Activated T-cell treated with anti-CD3 and anti-CD28 coated beads, Interleukin-2, amount 50 U/mL, for 72 hours (primary cell): ENCODE results near the gene DBNDD2. TPM values are rescaled to one million over a fixed set of nuclear protein-coding genes. Genes with fewer than 3 reads are reported as not detected.

Experiments used
- ATAC-seq, 2 donors: fragments of 150-1000 bp; cut with Tn5 transposase; replicated peaks in 1 of 2; 2 replicates each; pipeline ENCODE4 v1.10.0; 2021; ENCODE audit warnings: moderate library complexity in 2 of 2, mild to moderate bottlenecking in 1 of 2
- DNase-seq, 2 donors: peaks; one replicate each; pipeline ENCODE4 v3.0.0; 2021 to 2022; ENCODE audit warnings: mixed read lengths in 1 of 2
- H3K27ac Mint-ChIP-seq: one replicate; pipeline ENCODE4 v1.8.0; 2022; ENCODE audit warnings: mild to moderate bottlenecking, moderate library complexity, mixed read lengths
- H3K27me3 Mint-ChIP-seq: one replicate; pipeline ENCODE4 v1.8.0; 2022; ENCODE audit warnings: low read depth, mixed read lengths
- H3K36me3 Mint-ChIP-seq, 2 donors: one replicate each; pipeline ENCODE4 v1.8.0; 2022; ENCODE audit warnings: mixed read lengths in 2 of 2, mild to moderate bottlenecking in 1 of 2; ENCODE audit not compliant: insufficient read depth in 2 of 2
- H3K4me1 Mint-ChIP-seq: one replicate; pipeline ENCODE4 v1.8.0; 2022; ENCODE audit warnings: low read depth, mixed read lengths
- H3K4me3 Mint-ChIP-seq, 2 donors: one replicate each; pipeline ENCODE4 v1.8.0; 2022; ENCODE audit warnings: mild to moderate bottlenecking in 2 of 2, mixed read lengths in 2 of 2, moderate library complexity in 2 of 2
- H3K9me3 Mint-ChIP-seq, 2 donors: one replicate each; pipeline ENCODE4 v1.8.0; 2022; ENCODE audit warnings: mixed read lengths in 2 of 2
- total RNA-seq, 2 donors: library from RNA; stranded (reverse); gene quantifications; one replicate each; pipeline ENCODE4 v1.2.3, GENCODE V29; 2022

DBNDD2 gene
- total RNA-seq, 2 donors from 2014 or later = 28.7 to 43.4 TPM

GRCh38 chr20:45394221-45395113 is 13.6 kb upstream of the DBNDD2 start:
- DNase-seq = no peak
- ATAC-seq = no peak
- Mint-ChIP-seq H3K27me3 (no peaks in the 10 kb centered on the region), H3K36me3 (peaks cover 0 to 2% of the 10 kb centered on the region in 2 donors), H3K4me3 (no peak overlapping the region), H3K27ac (no peak overlapping the region), H3K9me3 (no peaks in the 10 kb centered on the region), H3K4me1 (peaks cover 10% of the 10 kb centered on the region)

- H3K4me1 Mint-ChIP-seq = peaks cover 10% of the 10 kb centered on the region
- DNase-seq = no peak
- peaks cover 6 to 8% of the 10 kb centered on the region in 2 donors for H3K36me3 Mint-ChIP-seq
- H3K4me3 Mint-ChIP-seq = no peak overlapping the region
- no peak for ATAC-seq
- H3K27ac Mint-ChIP-seq = no peak overlapping the region
- peaks cover 1 to 2% of the 10 kb centered on the region in 2 donors for H3K9me3 Mint-ChIP-seq
- no peaks in the 10 kb centered on the region for H3K27me3 Mint-ChIP-seq
Observed at GRCh38 chr20:45395114-45395415, 13.0 kb upstream of the DBNDD2 start.

- Mint-ChIP-seq H3K27ac (no peak overlapping the region), H3K36me3 (peaks cover 19 to 27% of the 10 kb centered on the region in 2 donors)
Observed at GRCh38 chr20:45399018-45399417, 9.1 kb upstream of the DBNDD2 start.

GRCh38 chr20:45400346-45401031 is 7.6 kb upstream of the DBNDD2 start:
- peaks cover 21 to 27% of the 10 kb centered on the region in 2 donors for H3K36me3 Mint-ChIP-seq
- no peak overlapping the region for H3K27ac Mint-ChIP-seq
- H3K27me3 Mint-ChIP-seq = no peaks in the 10 kb centered on the region
- no peak overlapping the region for H3K4me3 Mint-ChIP-seq
- ATAC-seq (no peak), DNase-seq (no peak)
- peaks cover 18% of the 10 kb centered on the region for H3K4me1 Mint-ChIP-seq
- H3K9me3 Mint-ChIP-seq = peaks cover 10 to 12% of the 10 kb centered on the region in 2 donors

More at GRCh38 chr20:45399018-45399417, 9.1 kb upstream of the DBNDD2 start:
- DNase-seq (no peak), ATAC-seq (no peak)
- H3K4me3 Mint-ChIP-seq = no peak overlapping the region
- H3K27me3 Mint-ChIP-seq = no peaks in the 10 kb centered on the region
- H3K4me1 Mint-ChIP-seq = peaks cover 9% of the 10 kb centered on the region
- H3K9me3 Mint-ChIP-seq = peaks cover 10 to 12% of the 10 kb centered on the region in 2 donors

GRCh38 chr20:45402946-45403345 is 5.1 kb upstream of the DBNDD2 start:
- Mint-ChIP-seq H3K27ac (no peak overlapping the region), H3K27me3 (no peaks in the 10 kb centered on the region), H3K4me3 (no peak overlapping the region), H3K4me1 (peaks cover 29% of the 10 kb centered on the region), H3K36me3 (peaks cover 21 to 27% of the 10 kb centered on the region in 2 donors), H3K9me3 (peaks cover 10 to 12% of the 10 kb centered on the region in 2 donors)
- no peak for ATAC-seq
- DNase-seq = no peak

- Mint-ChIP-seq H3K4me1 (peaks cover 38% of the 10 kb centered on the region), H3K9me3 (peaks cover 10 to 12% of the 10 kb centered on the region in 2 donors), H3K36me3 (peaks cover 19 to 27% of the 10 kb centered on the region in 2 donors), H3K4me3 (peak overlapping the region; percentile 65 to 88), H3K27me3 (no peaks in the 10 kb centered on the region), H3K27ac (no peak overlapping the region)
- ATAC-seq (no peak), DNase-seq (no peak)
Observed at GRCh38 chr20:45404438-45404837, 3.7 kb upstream of the DBNDD2 start.

GRCh38 chr20:45405571-45406259 is 2.4 kb upstream of the DBNDD2 start:
- H3K9me3 Mint-ChIP-seq = peaks cover 8% of the 10 kb centered on the region in 2 donors
- peak in 1 of 2 donors; percentile 11 for DNase-seq

GRCh38 chr20:45406260-45407066 is 1.6 kb upstream of the DBNDD2 start:
- Mint-ChIP-seq H3K27me3 (no peaks in the 10 kb centered on the region), H3K27ac (no peak overlapping the region), H3K4me1 (peaks cover 38% of the 10 kb centered on the region), H3K36me3 (peaks cover 12 to 13% of the 10 kb centered on the region in 2 donors), H3K4me3 (peak overlapping the region; percentile 71 to 88), H3K9me3 (peaks cover 5 to 8% of the 10 kb centered on the region in 2 donors)
- DNase-seq (peak; percentile 57 to 67), ATAC-seq (peak; percentile 72)

More at GRCh38 chr20:45405571-45406259, 2.4 kb upstream of the DBNDD2 start:
- H3K27ac Mint-ChIP-seq = no peak overlapping the region
- ATAC-seq = peak in 1 of 2 donors; percentile 47
- no peaks in the 10 kb centered on the region for H3K27me3 Mint-ChIP-seq
- peaks cover 38% of the 10 kb centered on the region for H3K4me1 Mint-ChIP-seq
- H3K4me3 Mint-ChIP-seq = peak overlapping the region; percentile 71 to 88
- peaks cover 15 to 16% of the 10 kb centered on the region in 2 donors for H3K36me3 Mint-ChIP-seq

- H3K4me1 Mint-ChIP-seq = peaks cover 35% of the 10 kb centered on the region
- H3K36me3 Mint-ChIP-seq = peaks cover 6% of the 10 kb centered on the region in 2 donors
- H3K4me3 Mint-ChIP-seq = peak overlapping the region; percentile 71 to 88
- DNase-seq (peak; percentile 10 to 21), ATAC-seq (peak; percentile 11 to 36)
- no peak overlapping the region for H3K27ac Mint-ChIP-seq
- H3K9me3 Mint-ChIP-seq = peaks cover 1 to 2% of the 10 kb centered on the region in 2 donors
- H3K27me3 Mint-ChIP-seq = no peaks in the 10 kb centered on the region
Observed at GRCh38 chr20:45407067-45407745, 883 bp upstream of the DBNDD2 start.

GRCh38 chr20:45408646-45409213 is 641 bp downstream of the DBNDD2 start:
- no peak for DNase-seq
- ATAC-seq = no peak
- Mint-ChIP-seq H3K27ac (no peak overlapping the region), H3K36me3 (peaks cover 0 to 4% of the 10 kb centered on the region in 2 donors), H3K9me3 (no peaks in the 10 kb centered on the region), H3K27me3 (no peaks in the 10 kb centered on the region), H3K4me3 (peak overlapping the region in 1 of 2 donors; percentile 47), H3K4me1 (peaks cover 29% of the 10 kb centered on the region)

GRCh38 chr20:45409521-45410272 is 1.6 kb downstream of the DBNDD2 start:
- peaks cover 34% of the 10 kb centered on the region for H3K4me1 Mint-ChIP-seq
- H3K27ac Mint-ChIP-seq = no peak overlapping the region
- no peaks in the 10 kb centered on the region for H3K9me3 Mint-ChIP-seq
- H3K4me3 Mint-ChIP-seq = no peak overlapping the region
- no peak for ATAC-seq
- no peaks in the 10 kb centered on the region for H3K27me3 Mint-ChIP-seq
- no peak for DNase-seq
- peaks cover 0 to 4% of the 10 kb centered on the region in 2 donors for H3K36me3 Mint-ChIP-seq
